Endothelial cell of umbilical vein (primary cell): Measurements from ENCODE around the gene GOLGA3.

Source experiments
- EZH2 ChIP-seq: IDR thresholded peaks from 2 replicates; pipeline ENCODE4 v1.6.1; 2012; ENCODE audit warnings: borderline replicate concordance, low read depth, mild to moderate bottlenecking, moderate library complexity, low read length, inconsistent platforms; ENCODE audit not compliant: severe bottlenecking
- POLR2A ChIP-seq: IDR thresholded peaks from 2 replicates; pipeline ENCODE4 v1.6.1; 2012; ENCODE audit warnings: low read depth, mild to moderate bottlenecking, control low read depth, low read length

- TF ChIP-seq EZH2, result no peak
- no peak for TF ChIP-seq POLR2A
Measured at GRCh38 chr12:132735496-132735895, 93.2 kb downstream of the GOLGA3 start.
